ENCODE results near the gene CD164L2. TPM values are rescaled to one million over a fixed set of nuclear protein-coding genes. Genes with fewer than 3 reads are reported as not detected.

Gene CD164L2
- total and polyA plus RNA-seq, 12 donors: 0.11 to 2.6 (median 0.17) TPM; not detected in 6

- Histone ChIP-seq H3K27ac (peak overlapping the region; percentile 12 to 88 (median 81)), H3K36me3 (replicated peaks in 1 of 2) (peaks cover 0 to 32% of the 10 kb centered on the region in 2 donors), H3K27me3 (no peaks in the 10 kb centered on the region), H3K9me3 (replicated peaks in 1 of 3) (no peaks in the 10 kb centered on the region), H3K4me1 (replicated peaks in 1 of 2) (peaks cover 27 to 59% of the 10 kb centered on the region in 2 donors), H3K4me3 (no peak overlapping the region)
- TF ChIP-seq CTCF (IDR thresholded peaks at IDR 0.05) (no peak), POLR2A (IDR thresholded peaks at IDR 0.05) (no peak)
- intact Hi-C loops (cut with DNase I): loop anchor here (2.0 to 10.0 kb wide), 2 partner anchors 150 to 198 kb away; no protein-coding TSS in a partner anchor
- WGBS, 4 donors: 48 to 65% (median 63%) methylated on average over 6 to 13 of the region's 13 CpGs; no CpG with 5 or more reads in 1 of the 4 donors
- peak in 3 of 7 donors; percentile 56 to 75 (median 68) for DNase-seq
These were observed 21.9 kb upstream of the CD164L2 start for GRCh38 chr1:27405074-27405473.

GRCh38 chr1:27403931-27404330 is 20.8 kb upstream of the CD164L2 start:
- H3K36me3 ChIP-seq (replicated peaks in 1 of 2): peaks cover 0 to 23% of the 10 kb centered on the region in 2 donors
- DNase-seq: no peak
- H3K4me3 ChIP-seq: no peak overlapping the region
- H3K27me3 ChIP-seq: no peaks in the 10 kb centered on the region
- TF ChIP-seq POLR2A (IDR thresholded peaks at IDR 0.05) (no peak), CTCF (IDR thresholded peaks at IDR 0.05) (no peak)
- peak overlapping the region in 4 of 5 donors; percentile 65 to 88 (median 83) for H3K27ac ChIP-seq
- peaks cover 27 to 59% of the 10 kb centered on the region in 2 donors for H3K4me1 ChIP-seq (replicated peaks in 1 of 2)
- no peaks in the 10 kb centered on the region for H3K9me3 ChIP-seq (replicated peaks in 1 of 3)
- intact Hi-C loops (cut with DNase I): loop anchor here (2.0 to 10.0 kb wide), 2 partner anchors 151 to 199 kb away; no protein-coding TSS in a partner anchor

GRCh38 chr1:27403065-27403726 is 20.1 kb upstream of the CD164L2 start:
- peaks cover 27 to 59% of the 10 kb centered on the region in 2 donors for H3K4me1 ChIP-seq (replicated peaks in 1 of 2)

More at GRCh38 chr1:27403065-27403726, 20.1 kb upstream of the CD164L2 start:
- peak in 1 of 6 experiments; percentile 17 for TF ChIP-seq CTCF (IDR thresholded peaks at IDR 0.05)
- TF ChIP-seq POLR2A (IDR thresholded peaks at IDR 0.05): no peak
- H3K36me3 ChIP-seq (replicated peaks in 1 of 2): peaks cover 0 to 17% of the 10 kb centered on the region in 2 donors
- WGBS, 4 donors: 43 to 73% (median 53%) methylated on average over 5 to 24 of the region's 24 CpGs
- no peaks in the 10 kb centered on the region for H3K9me3 ChIP-seq (replicated peaks in 1 of 3)
- H3K27me3 ChIP-seq: no peaks in the 10 kb centered on the region
- H3K27ac ChIP-seq: peak overlapping the region in 4 of 5 donors; percentile 52 to 88 (median 75)
- H3K4me3 ChIP-seq: no peak overlapping the region
- DNase-seq: peak in 5 of 7 donors; percentile 48 to 80 (median 66)
- intact Hi-C loops (cut with DNase I): loop anchor here in 1 of 2 donors (10.0 kb wide), 1 partner anchor 152 kb away; no protein-coding TSS in a partner anchor

Measured in adrenal gland (tissue), 12 donors.